Measurements from ENCODE around the gene SLF2. TPM values are rescaled to one million over a fixed set of nuclear protein-coding genes. Genes with fewer than 3 reads are reported as not detected.

Gene SLF2
- total RNA-seq, 2 donors from 2014 or later = 31.5 to 38.9 TPM

DNA sequence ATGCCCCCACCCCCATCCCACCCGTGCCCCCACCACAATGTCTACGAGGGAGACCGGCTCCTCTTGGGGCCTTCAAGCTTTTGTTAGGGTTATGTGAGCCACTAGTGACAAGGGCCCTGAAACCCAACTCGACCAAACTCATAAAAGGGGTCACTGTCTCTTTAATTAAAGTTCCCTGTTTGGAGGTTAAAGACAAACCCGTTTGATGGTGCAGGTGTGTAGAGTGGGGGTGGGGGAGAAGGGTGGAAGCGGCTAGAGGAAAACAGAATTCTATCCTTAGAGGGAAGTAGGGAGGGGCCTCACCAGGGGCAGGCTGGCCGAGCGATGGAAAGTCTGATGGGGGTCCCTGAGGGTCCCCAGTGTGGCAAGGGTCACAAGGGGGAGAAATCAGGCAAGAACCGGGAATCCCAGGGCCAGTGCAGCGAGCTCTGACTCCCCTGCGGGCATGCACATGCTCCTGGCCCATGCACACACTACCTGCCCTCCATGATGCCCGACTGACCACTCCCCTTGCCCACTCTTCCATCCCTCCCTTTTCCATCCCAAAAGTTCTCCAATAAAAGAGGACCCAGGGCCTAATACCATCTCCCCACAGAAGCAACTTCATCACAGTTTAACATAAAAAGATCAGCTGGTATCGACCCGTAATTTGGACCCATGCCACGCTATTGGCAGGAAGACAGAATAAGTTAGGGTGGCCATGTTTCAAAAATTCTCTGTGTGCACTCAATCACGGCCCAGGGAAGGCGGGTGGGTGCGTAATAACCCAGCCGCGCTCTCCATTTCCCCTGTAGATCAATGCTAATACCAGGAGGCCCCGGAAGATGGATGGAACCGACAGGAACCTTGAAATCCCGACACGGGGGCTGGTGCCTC, 35.9 kb upstream of the SLF2 start:
- Mint-ChIP-seq H3K4me3 (no peak overlapping the region), H3K36me3 (ENCODE audit: low read depth) (no peaks in the 10 kb centered on the region), H3K9me3 (no peaks in the 10 kb centered on the region), H3K4me1 (peaks cover 41% of the 10 kb centered on the region), H3K27me3 (ENCODE audit: insufficient read depth) (peaks cover 71% of the 10 kb centered on the region), H3K27ac (no peak overlapping the region)
- Histone ChIP-seq H3K27ac (ENCODE audit: low read depth, low read length) (no peak overlapping the region), H3K9ac (ENCODE audit: extremely low read depth, low read length, poor library complexity, severe bottlenecking) (no peak overlapping the region), H3K36me3 (ENCODE audit: control insufficient read depth, insufficient read depth, low read length) (no peaks in the 10 kb centered on the region), H3K9me3 (ENCODE audit: control insufficient read depth, low read length) (no peaks in the 10 kb centered on the region), H3K4me1 (ENCODE audit: control insufficient read depth, insufficient read depth, low read length) (no peaks in the 10 kb centered on the region), H3K4me3 (ENCODE audit: low read length) (no peak overlapping the region), H3K27me3 (ENCODE audit: control insufficient read depth, insufficient read depth, low read length, poor library complexity, severe bottlenecking) (peaks cover 35% of the 10 kb centered on the region)
- no peak for TF ChIP-seq CTCF (conservative IDR thresholded peaks at IDR 0.05)
- no peak for DNase-seq
- 81 to 89% methylated on average over 10 to 24 of the region's 24 CpGs for WGBS, 2 experiments (ENCODE audit: insufficient coverage in 1 of 2, insufficient read length in 1 of 2)

DNA sequence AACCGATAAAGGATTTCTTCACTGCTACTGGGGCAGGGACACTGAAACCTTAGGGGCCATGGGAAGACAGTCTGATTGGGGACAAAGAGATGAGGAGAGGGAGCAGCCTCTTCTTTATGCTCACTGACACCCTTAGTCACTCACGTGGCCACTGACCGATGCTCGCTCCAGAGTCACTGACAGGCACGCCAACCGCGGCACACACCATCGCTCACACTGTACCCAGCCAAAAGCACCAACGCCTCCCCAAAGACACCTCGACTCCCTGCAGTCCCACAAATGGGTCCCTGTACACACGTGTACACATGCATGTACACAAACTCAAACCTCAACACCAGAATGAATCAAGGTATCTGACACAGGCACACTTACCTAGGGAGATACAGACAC, 35.3 kb upstream of the SLF2 start:
- H3K4me3 ChIP-seq (ENCODE audit: low read length) = no peak overlapping the region
- peaks cover 34% of the 10 kb centered on the region for H3K27me3 ChIP-seq (ENCODE audit: control insufficient read depth, insufficient read depth, low read length, poor library complexity, severe bottlenecking)
- 93 to 100% methylated on average over 6 to 11 of the region's 11 CpGs for WGBS, 2 experiments (ENCODE audit: insufficient coverage in 1 of 2, insufficient read length in 1 of 2)
- no peak overlapping the region for H3K9ac ChIP-seq (ENCODE audit: extremely low read depth, low read length, poor library complexity, severe bottlenecking)
- Mint-ChIP-seq H3K4me1 (peaks cover 41% of the 10 kb centered on the region), H3K27ac (no peak overlapping the region), H3K4me3 (no peak overlapping the region), H3K9me3 (no peaks in the 10 kb centered on the region), H3K27me3 (ENCODE audit: insufficient read depth) (peaks cover 70% of the 10 kb centered on the region), H3K36me3 (ENCODE audit: low read depth) (no peaks in the 10 kb centered on the region)
- H3K36me3 ChIP-seq (ENCODE audit: control insufficient read depth, insufficient read depth, low read length) = no peaks in the 10 kb centered on the region
- H3K27ac ChIP-seq (ENCODE audit: low read depth, low read length) = no peak overlapping the region
- no peak for DNase-seq
- H3K4me1 ChIP-seq (ENCODE audit: control insufficient read depth, insufficient read depth, low read length) = no peaks in the 10 kb centered on the region
- TF ChIP-seq CTCF (conservative IDR thresholded peaks at IDR 0.05) = no peak
- no peaks in the 10 kb centered on the region for H3K9me3 ChIP-seq (ENCODE audit: control insufficient read depth, low read length)

GRCh38 chr10:100878291-100878910, 34.4 kb upstream of the SLF2 start:
- no peak overlapping the region for H3K27ac ChIP-seq (ENCODE audit: low read depth, low read length)
- no peak overlapping the region for H3K4me3 ChIP-seq (ENCODE audit: low read length)
- Mint-ChIP-seq H3K36me3 (ENCODE audit: low read depth) (no peaks in the 10 kb centered on the region), H3K27me3 (ENCODE audit: insufficient read depth) (peaks cover 68% of the 10 kb centered on the region), H3K4me3 (no peak overlapping the region), H3K4me1 (peaks cover 39% of the 10 kb centered on the region), H3K27ac (peak overlapping the region; percentile 61), H3K9me3 (no peaks in the 10 kb centered on the region)
- WGBS, 2 experiments (ENCODE audit: insufficient coverage in 1 of 2, insufficient read length in 1 of 2) = 8 to 15% methylated on average over 5 of the region's 5 CpGs
- no peaks in the 10 kb centered on the region for H3K36me3 ChIP-seq (ENCODE audit: control insufficient read depth, insufficient read depth, low read length)
- peak; percentile 91 for TF ChIP-seq CTCF (conservative IDR thresholded peaks at IDR 0.05)
- no peak overlapping the region for H3K9ac ChIP-seq (ENCODE audit: extremely low read depth, low read length, poor library complexity, severe bottlenecking)
- peaks cover 34% of the 10 kb centered on the region for H3K27me3 ChIP-seq (ENCODE audit: control insufficient read depth, insufficient read depth, low read length, poor library complexity, severe bottlenecking)
- H3K4me1 ChIP-seq (ENCODE audit: control insufficient read depth, insufficient read depth, low read length) = no peaks in the 10 kb centered on the region
- peak; percentile 90 for DNase-seq
- H3K9me3 ChIP-seq (ENCODE audit: control insufficient read depth, low read length) = no peaks in the 10 kb centered on the region
